C4-2B (cell line): ENCODE measurements around the gene SNCAIP.

ENCODE experiments used
- ZFX ChIP-seq: fragments of 450-650 bp; IDR thresholded peaks from 2 replicates; pipeline ENCODE4 v1.6.1; 2017
- TF ChIP-seq, protein P1 (sequence below): fragments of 450-650 bp; conservative IDR thresholded peaks from 2 replicates; pipeline ENCODE4 v1.5.1; 2017; ENCODE audit warnings: mild to moderate bottlenecking

DNA sequence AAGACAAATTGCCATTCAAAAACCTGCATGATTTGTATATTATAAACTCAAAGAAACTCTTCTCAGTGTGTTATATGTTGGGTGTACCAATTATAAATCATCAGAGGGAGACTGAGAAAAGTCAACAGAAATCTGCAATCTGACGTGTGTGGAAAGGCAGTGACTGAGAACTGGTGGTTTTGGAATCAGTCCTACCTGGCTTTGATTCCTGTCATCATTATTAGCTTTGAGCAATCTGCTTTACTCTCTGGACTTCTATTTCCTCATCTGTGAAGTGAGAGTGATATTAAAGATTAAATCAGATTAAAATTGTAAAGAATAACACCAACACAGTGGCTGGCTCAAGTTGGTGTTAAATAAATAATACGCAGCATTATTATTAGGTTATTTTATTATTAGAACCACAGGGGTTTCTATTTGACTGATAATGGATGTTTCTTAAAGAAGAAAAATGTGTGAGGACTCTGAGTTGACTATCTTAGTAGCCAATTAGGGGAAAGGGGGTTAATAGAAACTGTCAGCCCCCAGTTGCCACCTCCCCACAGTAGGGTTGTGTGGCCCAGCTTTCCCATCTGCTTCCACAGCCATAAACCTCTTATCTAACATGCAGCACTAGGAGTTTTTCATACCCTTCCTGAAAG, 59.6 kb downstream of the SNCAIP start:
- TF ChIP-seq, protein P1, sequence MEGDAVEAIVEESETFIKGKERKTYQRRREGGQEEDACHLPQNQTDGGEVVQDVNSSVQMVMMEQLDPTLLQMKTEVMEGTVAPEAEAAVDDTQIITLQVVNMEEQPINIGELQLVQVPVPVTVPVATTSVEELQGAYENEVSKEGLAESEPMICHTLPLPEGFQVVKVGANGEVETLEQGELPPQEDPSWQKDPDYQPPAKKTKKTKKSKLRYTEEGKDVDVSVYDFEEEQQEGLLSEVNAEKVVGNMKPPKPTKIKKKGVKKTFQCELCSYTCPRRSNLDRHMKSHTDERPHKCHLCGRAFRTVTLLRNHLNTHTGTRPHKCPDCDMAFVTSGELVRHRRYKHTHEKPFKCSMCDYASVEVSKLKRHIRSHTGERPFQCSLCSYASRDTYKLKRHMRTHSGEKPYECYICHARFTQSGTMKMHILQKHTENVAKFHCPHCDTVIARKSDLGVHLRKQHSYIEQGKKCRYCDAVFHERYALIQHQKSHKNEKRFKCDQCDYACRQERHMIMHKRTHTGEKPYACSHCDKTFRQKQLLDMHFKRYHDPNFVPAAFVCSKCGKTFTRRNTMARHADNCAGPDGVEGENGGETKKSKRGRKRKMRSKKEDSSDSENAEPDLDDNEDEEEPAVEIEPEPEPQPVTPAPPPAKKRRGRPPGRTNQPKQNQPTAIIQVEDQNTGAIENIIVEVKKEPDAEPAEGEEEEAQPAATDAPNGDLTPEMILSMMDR = no peak
- no peak for TF ChIP-seq ZFX
